PC-3 (cell line): Measurements from ENCODE around the gene FOXK2.

Experiments
- EZH2 ChIP-seq: fragments of 300-600 bp; sonication (generic); IDR thresholded peaks from one replicate; pipeline ENCODE4 v1.6.1; 2017; ENCODE audit warnings: antibody characterized with exemption, mild to moderate bottlenecking, low read length; ENCODE audit not compliant: unreplicated experiment
- EZH2phosphoT487 ChIP-seq: fragments of 300-600 bp; sonication (generic); IDR thresholded peaks from 2 replicates; pipeline ENCODE4 v1.6.1; 2018; ENCODE audit warnings: mild to moderate bottlenecking, antibody characterized with exemption, low read length, borderline replicate concordance
- TF ChIP-seq, protein P1 (sequence below): fragments of 300-600 bp; sonication (generic); conservative IDR thresholded peaks from 2 replicates; pipeline ENCODE4 v1.5.1; 2017; ENCODE audit warnings: antibody characterized with exemption, low read depth, mild to moderate bottlenecking, low read length

DNA sequence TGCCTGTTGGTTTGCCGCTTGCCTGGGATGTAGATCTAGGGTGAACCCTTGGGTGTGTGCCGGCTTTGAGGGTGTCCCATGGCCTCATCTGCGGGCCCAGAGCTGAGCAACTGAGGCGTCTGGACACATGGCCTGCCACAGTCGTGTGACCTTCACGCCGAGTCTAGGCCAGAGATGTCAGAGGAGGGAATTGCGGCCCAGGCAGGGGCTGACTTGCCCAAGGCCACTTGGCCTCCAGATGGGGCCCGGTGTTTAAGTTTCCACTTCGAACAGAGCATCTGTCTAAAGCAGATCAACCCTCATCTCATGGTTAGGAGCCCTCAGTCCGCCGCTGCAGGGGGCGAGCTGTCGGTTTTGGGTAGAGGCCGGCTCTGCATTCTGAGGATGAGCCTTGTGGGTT is 28.0 kb upstream of the FOXK2 start:
- TF ChIP-seq EZH2phosphoT487 (no peak), EZH2 (no peak)
- TF ChIP-seq, protein P1, sequence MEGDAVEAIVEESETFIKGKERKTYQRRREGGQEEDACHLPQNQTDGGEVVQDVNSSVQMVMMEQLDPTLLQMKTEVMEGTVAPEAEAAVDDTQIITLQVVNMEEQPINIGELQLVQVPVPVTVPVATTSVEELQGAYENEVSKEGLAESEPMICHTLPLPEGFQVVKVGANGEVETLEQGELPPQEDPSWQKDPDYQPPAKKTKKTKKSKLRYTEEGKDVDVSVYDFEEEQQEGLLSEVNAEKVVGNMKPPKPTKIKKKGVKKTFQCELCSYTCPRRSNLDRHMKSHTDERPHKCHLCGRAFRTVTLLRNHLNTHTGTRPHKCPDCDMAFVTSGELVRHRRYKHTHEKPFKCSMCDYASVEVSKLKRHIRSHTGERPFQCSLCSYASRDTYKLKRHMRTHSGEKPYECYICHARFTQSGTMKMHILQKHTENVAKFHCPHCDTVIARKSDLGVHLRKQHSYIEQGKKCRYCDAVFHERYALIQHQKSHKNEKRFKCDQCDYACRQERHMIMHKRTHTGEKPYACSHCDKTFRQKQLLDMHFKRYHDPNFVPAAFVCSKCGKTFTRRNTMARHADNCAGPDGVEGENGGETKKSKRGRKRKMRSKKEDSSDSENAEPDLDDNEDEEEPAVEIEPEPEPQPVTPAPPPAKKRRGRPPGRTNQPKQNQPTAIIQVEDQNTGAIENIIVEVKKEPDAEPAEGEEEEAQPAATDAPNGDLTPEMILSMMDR: no peak
